Right atrium auricular region (tissue), 2 donors: ENCODE data around the gene HIPK2. TPM values are rescaled to one million over a fixed set of nuclear protein-coding genes. Genes with fewer than 3 reads are reported as not detected.

Source experiments
- DNase-seq: peaks from one replicate; pipeline ENCODE4 v3.0.0-alpha.2; 2019; ENCODE audit warnings: low spot score
- H3K27ac ChIP-seq, 2 donors: fragments of 200-600 bp; sonication (generic); 1 replicate in 1 of 2; 2 replicates in 1 of 2; pipeline ENCODE4 v1.5.1; 2016 to 2019
- H3K27me3 ChIP-seq, 2 donors: fragments of 200-600 bp; sonication (generic); one replicate each; pipeline versions ENCODE4 v1.5.1 to v1.6.0; 2017 to 2019
- H3K36me3 ChIP-seq: fragments of 200-600 bp; sonication (generic); one replicate; pipeline ENCODE4 v1.5.1; 2016
- H3K4me1 ChIP-seq, 2 donors: fragments of 200-600 bp; sonication (generic); one replicate each; pipeline versions ENCODE4 v1.5.1 to v1.6.0; 2017 to 2019
- H3K4me3 ChIP-seq, 2 donors: fragments of 200-600 bp; sonication (generic); 1 replicate in 1 of 2; 2 replicates in 1 of 2; pipeline ENCODE4 v1.5.1; 2017 to 2019; ENCODE audit warnings: mild to moderate bottlenecking in 1 of 2, moderate library complexity in 1 of 2
- H3K9me3 ChIP-seq, 2 donors: fragments of 200-600 bp; sonication (generic); one replicate each; pipeline ENCODE4 v1.5.1; 2019
- CTCF ChIP-seq, 2 donors: fragments of 200-600 bp; sonication (generic); IDR thresholded peaks; one replicate each; pipeline ENCODE4 v1.5.1; 2019; ENCODE audit warnings: antibody characterized with exemption in 2 of 2
- total RNA-seq, 2 donors: library from RNA; depleted of rRNA; stranded (reverse); fragments of >200 nt; gene quantifications; one replicate each; pipeline ENCODE4 v1.1.0, GENCODE V29; 2016

The HIPK2 gene
- total RNA-seq, 2 donors from 2014 or later, result 87.0 to 131 TPM

- Histone ChIP-seq H3K4me1 (peaks cover 0 to 84% of the 10 kb centered on the region in 2 donors), H3K36me3 (no peaks in the 10 kb centered on the region), H3K4me3 (no peak overlapping the region), H3K9me3 (no peaks in the 10 kb centered on the region), H3K27ac (peak overlapping the region in 1 of 2 donors; percentile 26), H3K27me3 (no peaks in the 10 kb centered on the region)
- no peak for DNase-seq
- TF ChIP-seq CTCF (IDR thresholded peaks at IDR 0.05), result no peak
These were observed 9.5 kb downstream of the HIPK2 start for GRCh38 chr7:139768249-139768824.

GRCh38 chr7:139767561-139767982 lies 10.2 kb downstream of the HIPK2 start:
- peaks cover 0 to 90% of the 10 kb centered on the region in 2 donors for H3K4me1 ChIP-seq
- peak overlapping the region in 1 of 2 donors; percentile 26 for H3K27ac ChIP-seq

GRCh38 chr7:139765143-139765542 lies 12.7 kb downstream of the HIPK2 start:
- no peak overlapping the region for H3K27ac ChIP-seq
- no peak for DNase-seq
- no peaks in the 10 kb centered on the region for H3K9me3 ChIP-seq
- no peak for TF ChIP-seq CTCF (IDR thresholded peaks at IDR 0.05)
- peaks cover 0 to 74% of the 10 kb centered on the region in 2 donors for H3K4me1 ChIP-seq
- no peaks in the 10 kb centered on the region for H3K36me3 ChIP-seq
- H3K27me3 ChIP-seq, result no peaks in the 10 kb centered on the region
- no peak overlapping the region for H3K4me3 ChIP-seq

More at GRCh38 chr7:139767561-139767982, 10.2 kb downstream of the HIPK2 start:
- DNase-seq, result no peak
- Histone ChIP-seq H3K27me3 (no peaks in the 10 kb centered on the region), H3K9me3 (no peaks in the 10 kb centered on the region), H3K36me3 (no peaks in the 10 kb centered on the region), H3K4me3 (no peak overlapping the region)
- no peak for TF ChIP-seq CTCF (IDR thresholded peaks at IDR 0.05)

- no peaks in the 10 kb centered on the region for H3K36me3 ChIP-seq
- no peak for TF ChIP-seq CTCF (IDR thresholded peaks at IDR 0.05)
- H3K9me3 ChIP-seq, result no peaks in the 10 kb centered on the region
- H3K27me3 ChIP-seq, result no peaks in the 10 kb centered on the region
- no peak for DNase-seq
- no peak overlapping the region for H3K4me3 ChIP-seq
- peak overlapping the region in 1 of 2 donors; percentile 30 for H3K27ac ChIP-seq
- H3K4me1 ChIP-seq, result peaks cover 0 to 59% of the 10 kb centered on the region in 2 donors
These were observed 14.5 kb downstream of the HIPK2 start for GRCh38 chr7:139763330-139763729.

GRCh38 chr7:139762886-139763285 lies 14.9 kb downstream of the HIPK2 start:
- Histone ChIP-seq H3K27ac (peak overlapping the region in 1 of 2 donors; percentile 30), H3K36me3 (no peaks in the 10 kb centered on the region), H3K27me3 (no peaks in the 10 kb centered on the region), H3K9me3 (no peaks in the 10 kb centered on the region), H3K4me1 (peaks cover 0 to 57% of the 10 kb centered on the region in 2 donors), H3K4me3 (no peak overlapping the region)
- DNase-seq, result no peak
- TF ChIP-seq CTCF (IDR thresholded peaks at IDR 0.05), result no peak

- no peak overlapping the region for H3K4me3 ChIP-seq
- DNase-seq, result no peak
- H3K36me3 ChIP-seq, result no peaks in the 10 kb centered on the region
- peaks cover 0 to 49% of the 10 kb centered on the region in 2 donors for H3K4me1 ChIP-seq
- no peaks in the 10 kb centered on the region for H3K9me3 ChIP-seq
- no peak for TF ChIP-seq CTCF (IDR thresholded peaks at IDR 0.05)
- H3K27ac ChIP-seq, result no peak overlapping the region
- H3K27me3 ChIP-seq, result no peaks in the 10 kb centered on the region
These were observed 19.4 kb downstream of the HIPK2 start for GRCh38 chr7:139758388-139758787.
